ENCODE results near the gene MEIKIN. TPM values are rescaled to one million over a fixed set of nuclear protein-coding genes. Genes with fewer than 3 reads are reported as not detected.

The MEIKIN gene
- total RNA-seq, 1 donor from 2014 or later, result not detected

DNA sequence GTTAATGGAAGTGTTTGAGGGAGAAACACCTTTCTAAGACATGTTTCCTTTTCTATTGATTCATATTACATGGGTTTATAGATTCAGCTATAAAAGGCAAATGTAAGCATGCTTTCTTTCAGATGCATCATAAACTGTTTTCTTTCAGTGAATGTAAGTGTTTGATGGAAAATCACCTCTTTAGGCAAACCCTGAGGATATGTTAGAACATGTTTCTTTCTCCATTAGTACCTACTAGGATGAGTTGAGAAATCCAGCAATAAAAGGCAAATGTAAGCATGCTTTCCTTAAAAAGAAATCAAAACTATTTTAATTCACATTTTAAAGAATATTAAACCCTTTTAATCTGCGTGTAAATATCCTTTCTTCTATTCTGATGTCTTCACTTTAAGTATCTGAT, 180.2 kb downstream of the MEIKIN start:
- H3K27me3 Mint-ChIP-seq, result no peaks in the 10 kb centered on the region
- H3K4me3 Mint-ChIP-seq, result no peak overlapping the region
- peaks cover 27% of the 10 kb centered on the region for H3K36me3 Mint-ChIP-seq
- H3K4me1 Mint-ChIP-seq (ENCODE audit: unreplicated experiment), result no peaks in the 10 kb centered on the region
- H3K27ac Mint-ChIP-seq, result no peak overlapping the region
- no peak for DNase-seq (ENCODE audit: extremely low spot score, unreplicated experiment)
- H3K9me3 Mint-ChIP-seq, result peaks cover 3% of the 10 kb centered on the region
- TF ChIP-seq, protein P1, sequence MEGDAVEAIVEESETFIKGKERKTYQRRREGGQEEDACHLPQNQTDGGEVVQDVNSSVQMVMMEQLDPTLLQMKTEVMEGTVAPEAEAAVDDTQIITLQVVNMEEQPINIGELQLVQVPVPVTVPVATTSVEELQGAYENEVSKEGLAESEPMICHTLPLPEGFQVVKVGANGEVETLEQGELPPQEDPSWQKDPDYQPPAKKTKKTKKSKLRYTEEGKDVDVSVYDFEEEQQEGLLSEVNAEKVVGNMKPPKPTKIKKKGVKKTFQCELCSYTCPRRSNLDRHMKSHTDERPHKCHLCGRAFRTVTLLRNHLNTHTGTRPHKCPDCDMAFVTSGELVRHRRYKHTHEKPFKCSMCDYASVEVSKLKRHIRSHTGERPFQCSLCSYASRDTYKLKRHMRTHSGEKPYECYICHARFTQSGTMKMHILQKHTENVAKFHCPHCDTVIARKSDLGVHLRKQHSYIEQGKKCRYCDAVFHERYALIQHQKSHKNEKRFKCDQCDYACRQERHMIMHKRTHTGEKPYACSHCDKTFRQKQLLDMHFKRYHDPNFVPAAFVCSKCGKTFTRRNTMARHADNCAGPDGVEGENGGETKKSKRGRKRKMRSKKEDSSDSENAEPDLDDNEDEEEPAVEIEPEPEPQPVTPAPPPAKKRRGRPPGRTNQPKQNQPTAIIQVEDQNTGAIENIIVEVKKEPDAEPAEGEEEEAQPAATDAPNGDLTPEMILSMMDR (conservative IDR thresholded peaks at IDR 0.05), result no peak

DNA sequence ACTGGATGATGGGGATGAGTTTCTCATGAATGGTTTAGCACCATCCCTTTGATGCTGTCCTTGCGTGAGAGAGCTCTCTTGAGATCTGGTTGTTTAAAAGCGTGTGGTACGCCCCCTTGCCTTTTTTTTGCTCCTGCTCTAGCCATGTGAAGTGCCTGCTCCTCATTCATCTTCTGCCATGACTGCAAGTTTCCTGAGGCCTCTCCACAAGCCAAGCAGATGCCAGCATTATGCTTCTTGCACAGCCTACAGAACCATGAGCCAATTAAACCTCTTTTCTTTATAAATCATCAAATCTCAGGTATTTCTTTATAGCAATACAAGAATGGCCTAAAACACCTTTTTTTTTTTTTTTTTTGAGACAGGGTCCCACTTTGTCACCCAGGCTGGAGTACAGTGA, 181.5 kb downstream of the MEIKIN start:
- Mint-ChIP-seq H3K36me3 (peaks cover 27% of the 10 kb centered on the region), H3K27me3 (no peaks in the 10 kb centered on the region), H3K4me1 (ENCODE audit: unreplicated experiment) (no peaks in the 10 kb centered on the region), H3K9me3 (peaks cover 4% of the 10 kb centered on the region), H3K27ac (no peak overlapping the region), H3K4me3 (no peak overlapping the region)
- TF ChIP-seq, protein P1 (conservative IDR thresholded peaks at IDR 0.05), result no peak
- DNase-seq (ENCODE audit: extremely low spot score, unreplicated experiment), result no peak

DNA sequence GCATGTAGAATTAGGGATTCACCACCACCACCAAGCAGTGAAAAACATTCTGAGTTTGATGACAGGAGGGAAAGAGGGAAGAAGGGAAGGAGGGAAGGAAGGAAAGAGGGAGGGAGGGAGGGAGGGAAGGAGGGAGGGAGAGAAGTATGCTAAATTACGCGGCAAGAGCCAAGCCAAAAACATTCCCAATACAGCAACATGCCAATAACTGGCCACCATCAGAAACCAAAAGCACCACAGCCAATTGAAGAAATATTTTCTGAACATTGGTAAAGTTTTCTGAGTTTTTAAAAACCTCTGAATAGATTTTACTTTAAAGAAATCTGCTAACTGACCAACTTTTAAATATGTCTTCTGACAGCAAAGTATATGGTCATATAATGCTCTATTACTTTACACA, 184.7 kb downstream of the MEIKIN start:
- Mint-ChIP-seq H3K9me3 (peaks cover 4% of the 10 kb centered on the region), H3K27ac (no peak overlapping the region), H3K4me3 (no peak overlapping the region), H3K36me3 (peaks cover 21% of the 10 kb centered on the region), H3K4me1 (ENCODE audit: unreplicated experiment) (peaks cover 5% of the 10 kb centered on the region), H3K27me3 (no peaks in the 10 kb centered on the region)
- TF ChIP-seq, protein P1 (conservative IDR thresholded peaks at IDR 0.05), result no peak
- no peak for DNase-seq (ENCODE audit: extremely low spot score, unreplicated experiment)

DNA sequence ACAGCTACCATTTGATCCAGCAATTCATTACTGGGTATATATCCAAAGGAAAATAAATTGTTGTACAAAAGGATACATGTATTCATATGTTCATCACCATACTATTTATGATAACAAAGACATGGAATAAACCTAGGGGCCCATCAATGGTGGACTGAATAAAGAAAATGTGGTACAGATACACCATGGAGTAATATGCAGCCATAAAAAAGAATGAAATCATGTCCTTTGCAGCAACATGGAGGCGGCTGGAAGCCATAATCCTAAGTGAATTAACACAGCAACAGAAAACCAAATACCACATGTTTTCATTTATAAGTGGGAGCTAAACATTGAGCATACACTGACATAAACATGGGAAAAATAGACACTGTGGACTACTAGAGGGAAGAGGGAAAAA, 185.8 kb downstream of the MEIKIN start:
- Mint-ChIP-seq H3K27me3 (no peaks in the 10 kb centered on the region), H3K27ac (no peak overlapping the region), H3K36me3 (peaks cover 15% of the 10 kb centered on the region), H3K9me3 (peaks cover 4% of the 10 kb centered on the region), H3K4me1 (ENCODE audit: unreplicated experiment) (peaks cover 5% of the 10 kb centered on the region), H3K4me3 (no peak overlapping the region)
- TF ChIP-seq, protein P1 (conservative IDR thresholded peaks at IDR 0.05), result no peak
- no peak for DNase-seq (ENCODE audit: extremely low spot score, unreplicated experiment)

DNA sequence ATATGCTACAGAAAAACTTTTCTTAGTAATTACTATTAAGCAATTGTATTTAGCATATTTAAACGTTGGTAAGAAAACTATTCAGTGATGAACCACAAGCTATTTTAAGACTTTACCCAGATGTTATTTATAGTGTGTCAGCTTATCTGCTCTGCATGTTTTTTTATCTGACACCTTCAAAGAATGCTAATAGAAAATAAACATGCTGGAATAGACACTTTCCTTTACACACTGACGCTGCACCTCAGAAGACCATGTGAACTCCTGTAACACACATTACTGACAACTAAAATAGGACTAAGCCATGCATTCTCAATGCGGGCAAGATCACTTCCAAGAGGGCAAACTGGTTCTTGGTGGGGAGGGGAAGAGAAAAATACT, 187.0 kb downstream of the MEIKIN start:
- peaks cover 12% of the 10 kb centered on the region for H3K36me3 Mint-ChIP-seq
- peaks cover 4% of the 10 kb centered on the region for H3K9me3 Mint-ChIP-seq
- no peaks in the 10 kb centered on the region for H3K27me3 Mint-ChIP-seq
- TF ChIP-seq, protein P1 (conservative IDR thresholded peaks at IDR 0.05), result no peak
- H3K4me1 Mint-ChIP-seq (ENCODE audit: unreplicated experiment), result peaks cover 5% of the 10 kb centered on the region
- H3K27ac Mint-ChIP-seq, result no peak overlapping the region
- no peak overlapping the region for H3K4me3 Mint-ChIP-seq
- no peak for DNase-seq (ENCODE audit: extremely low spot score, unreplicated experiment)
